K562 (cell line): ENCODE results near the gene C16orf86. TPM values are rescaled to one million over a fixed set of nuclear protein-coding genes. Genes with fewer than 3 reads are reported as not detected.

Experiments
- ARID1B ChIP-seq: fragments of 450-650 bp; IDR thresholded peaks from 2 replicates; pipeline ENCODE4 v1.6.1; 2016; ENCODE audit warnings: antibody characterized with exemption, mild to moderate bottlenecking, inconsistent platforms
- CREB1 ChIP-seq, 2 experiments: sonication (generic) in 1 of 2; formaldehyde crosslinking in 1 of 2; IDR thresholded peaks; 2 replicates each; pipeline versions ENCODE4 v1.6.1 to v1.8.0; 2012 to 2022; ENCODE audit warnings: inconsistent platforms in 1 of 2, mild to moderate bottlenecking in 1 of 2, missing genetic modification reagents in 1 of 2, moderate library complexity in 1 of 2
- ELF2 ChIP-seq: fragments of 250-450 bp; sonication (Bioruptor Pico); IDR thresholded peaks from 2 replicates; pipeline ENCODE4 v1.5.0; 2021; ENCODE audit warnings: mild to moderate bottlenecking
- GATA2 ChIP-seq: sonication (generic); formaldehyde crosslinking; IDR thresholded peaks from 2 replicates; pipeline ENCODE4 v1.4.0; 2020; ENCODE audit warnings: mild to moderate bottlenecking, missing genetic modification reagents
- HMGXB4 ChIP-seq: sonication (generic); formaldehyde crosslinking; IDR thresholded peaks from 2 replicates; pipeline ENCODE4 v1.8.1; 2023; ENCODE audit warnings: mild to moderate bottlenecking, missing genetic modification reagents
- JUNB ChIP-seq: fragments of 450-650 bp; formaldehyde crosslinking; conservative IDR thresholded peaks from 2 replicates; pipeline ENCODE4 v1.4.0; 2020; ENCODE audit warnings: mild to moderate bottlenecking
- KDM1A ChIP-seq, 2 experiments: fragments of 450-650 bp; IDR thresholded peaks; 2 replicates each; pipeline ENCODE4 v1.6.1; 2016; ENCODE audit warnings: mild to moderate bottlenecking in 2 of 2
- MNT ChIP-seq, 2 experiments: fragments of 450-650 bp; conservative IDR thresholded peaks; 2 replicates each; pipeline ENCODE4 v1.6.1; 2017; ENCODE audit warnings: mild to moderate bottlenecking in 2 of 2, moderate library complexity in 2 of 2
- NKRF ChIP-seq: fragments of 450-650 bp; IDR thresholded peaks from 2 replicates; pipeline ENCODE4 v1.6.1; 2016; ENCODE audit warnings: borderline replicate concordance
- RFX7 ChIP-seq: fragments of 250-450 bp; sonication (Bioruptor Pico); IDR thresholded peaks from 2 replicates; pipeline ENCODE4 v1.5.1; 2021; ENCODE audit warnings: mild to moderate bottlenecking
- SRSF7 ChIP-seq: fragments of 200-400 bp; formaldehyde crosslinking; optimal IDR thresholded peaks from 2 replicates; pipeline ENCODE3; 2017; ENCODE audit warnings: mild to moderate bottlenecking, low read depth, low read length
- TBL1XR1 ChIP-seq, 2 experiments: IDR thresholded peaks; 2 replicates each; pipeline ENCODE4 v1.6.1; 2012; ENCODE audit warnings: improper control_type of control experiment in 2 of 2, low read length in 2 of 2, mild to moderate bottlenecking in 1 of 2
- TOE1 ChIP-seq, 2 experiments: fragments of 450-650 bp in 1 of 2; sonication (generic) in 1 of 2; formaldehyde crosslinking in 1 of 2; IDR thresholded peaks; 2 replicates each; pipeline versions ENCODE4 v1.7.1 to v1.8.0; 2016 to 2022; ENCODE audit warnings: borderline replicate concordance in 2 of 2, mild to moderate bottlenecking in 2 of 2, antibody characterized with exemption in 1 of 2, inconsistent platforms in 1 of 2, low read depth in 1 of 2, missing genetic modification reagents in 1 of 2, moderate library complexity in 1 of 2
- VEZF1 ChIP-seq: fragments of 200-800 bp; sonication (Bioruptor generic); IDR thresholded peaks from 2 replicates; pipeline ENCODE4 v1.6.1; 2017; ENCODE audit warnings: missing genetic modification characterization, missing compliant biosample characterization
- ZC3H8 ChIP-seq: fragments of 450-650 bp; IDR thresholded peaks from 2 replicates; pipeline ENCODE4 v1.6.1; 2017
- polyA plus RNA-seq, 8 experiments: library from polyadenylated mRNA; depleted of rRNA in 4 of 8; stranded (reverse) in 5 of 8; unstranded in 3 of 8; fragments of >200 nt; fragmentation: Nextera tagmentation in 2 of 8; fragmentation: Illumina TruSeq in 1 of 8; extraction: Ambion mirVana in 2 of 8; extraction: Trizol in 1 of 8; gene quantifications; 2 replicates each; pipeline versions ENCODE4 v1.2.1 to v1.2.3, GENCODE V29; 2011 to 2014; ENCODE audit warnings: inconsistent platforms in 1 of 8, missing spikeins in 1 of 8
- total RNA-seq, 7 experiments: library from RNA; depleted of rRNA in 6 of 7; stranded (reverse); fragments of >200 nt in 6 of 7; fragmentation: Illumina TruSeq in 2 of 7; extraction: Trizol in 2 of 7; gene quantifications; 2 replicates each; pipeline versions ENCODE4 v1.2.1 to v1.2.3, GENCODE V29; 2011 to 2021; ENCODE audit warnings: low replicate concordance in 1 of 7

Gene C16orf86
- total and polyA plus RNA-seq, 9 of the 15 experiments (the other 6 are each of a cell fraction or from before 2014, with no cell fraction given), result 0.13 to 1.2 (median 0.27) TPM; not detected in 3

GRCh38 chr16:67660564-67661028 is 6.0 kb upstream of the C16orf86 start, which contains the start of gene PARD6A (continued):
- TF ChIP-seq MNT (conservative IDR thresholded peaks at IDR 0.05) (peak; percentile 65 to 77; a peak in 3 of 4 replicates), TBL1XR1 (IDR thresholded peaks at IDR 0.05; ENCODE audit: low read length in 2 of 2) (peak in 1 of 2 experiments; percentile 75; a peak in 2 of 4 replicates), VEZF1 (CRISPR knock-in tag) (peak; percentile 68; the same call in 1 of the 2 replicates), ARID1B (no peak; the same call in 1 of the 2 replicates), HMGXB4 (CRISPR knock-in tag) (no peak; the same call in 1 of the 2 replicates), TOE1 (IDR thresholded peaks at IDR 0.05; ENCODE audit: borderline replicate concordance) (peak; percentile 60; the same call in 1 of the 2 replicates), TOE1 (CRISPR knock-in tag; IDR thresholded peaks at IDR 0.05; ENCODE audit: borderline replicate concordance, low read depth) (no peak), ZC3H8 (no peak), ELF2 (CRISPR knock-in tag) (no peak), RFX7 (CRISPR knock-in tag) (no peak), SRSF7 (no peak), NKRF (peak; percentile 85; the same call in 1 of the 2 replicates), GATA2 (CRISPR knock-in tag) (no peak), KDM1A (IDR thresholded peaks at IDR 0.05) (peak in 1 of 2 experiments; percentile 24; a peak in 1 of 4 replicates), JUNB (CRISPR knock-in tag) (no peak), CREB1 (IDR thresholded peaks at IDR 0.05) (peak; percentile 97), CREB1 (CRISPR knock-in tag; IDR thresholded peaks at IDR 0.05) (peak; percentile 97)
